HEK293 (cell line): ENCODE results near the gene TMEM208.

Experiments
- HOXD13 ChIP-seq: sonication (generic); formaldehyde crosslinking; IDR thresholded peaks from 2 replicates; pipeline ENCODE4 v1.8.0; 2022; ENCODE audit warnings: missing genetic modification reagents, borderline replicate concordance
- PRDM1 ChIP-seq: fragments of 450-650 bp; formaldehyde crosslinking; IDR thresholded peaks from 2 replicates; pipeline ENCODE4; 2016; ENCODE audit warnings: missing biosample characterization, missing genetic modification characterization
- SP3 ChIP-seq: fragments of 450-650 bp; formaldehyde crosslinking; IDR thresholded peaks from 2 replicates; pipeline ENCODE4 v1.5.1; 2016; ENCODE audit warnings: missing biosample characterization, missing genetic modification characterization
- ZBTB48 ChIP-seq: fragments of 450-650 bp; formaldehyde crosslinking; IDR thresholded peaks from 2 replicates; pipeline ENCODE4 v1.5.1; 2016; ENCODE audit warnings: missing biosample characterization, missing genetic modification characterization
- ZFHX2 ChIP-seq: fragments of 450-650 bp; formaldehyde crosslinking; conservative IDR thresholded peaks from 2 replicates; pipeline ENCODE4 v1.5.1; 2016; ENCODE audit warnings: missing biosample characterization, missing genetic modification characterization
- ZNF132 ChIP-seq: fragments of 450-650 bp; formaldehyde crosslinking; IDR thresholded peaks from 2 replicates; pipeline ENCODE4 v1.5.1; 2017; ENCODE audit warnings: missing biosample characterization, missing genetic modification characterization, borderline replicate concordance
- ZNF157 ChIP-seq: fragments of 450-650 bp; formaldehyde crosslinking; IDR thresholded peaks from 2 replicates; pipeline ENCODE4 v1.5.1; 2016; ENCODE audit warnings: missing biosample characterization, missing genetic modification characterization
- ZNF174 ChIP-seq: fragments of 450-650 bp; formaldehyde crosslinking; IDR thresholded peaks from 2 replicates; pipeline ENCODE4 v1.5.0; 2017; ENCODE audit warnings: missing biosample characterization, mild to moderate bottlenecking, missing genetic modification characterization
- ZNF211 ChIP-seq: fragments of 450-650 bp; formaldehyde crosslinking; IDR thresholded peaks from 2 replicates; pipeline ENCODE4 v1.5.1; 2016; ENCODE audit warnings: low read depth, missing biosample characterization, missing genetic modification characterization
- ZNF335 ChIP-seq: fragments of 450-650 bp; formaldehyde crosslinking; conservative IDR thresholded peaks from 2 replicates; pipeline ENCODE4 v1.5.1; 2016; ENCODE audit warnings: missing biosample characterization, missing genetic modification characterization
- ZNF423 ChIP-seq: fragments of 450-650 bp; formaldehyde crosslinking; IDR thresholded peaks from 2 replicates; pipeline ENCODE4 v1.5.1; 2016; ENCODE audit warnings: missing biosample characterization, missing genetic modification characterization
- ZNF48 ChIP-seq: fragments of 450-650 bp; formaldehyde crosslinking; IDR thresholded peaks from 2 replicates; pipeline ENCODE4 v1.5.1; 2016; ENCODE audit warnings: missing biosample characterization, missing genetic modification characterization
- ZNF510 ChIP-seq: fragments of 450-650 bp; formaldehyde crosslinking; IDR thresholded peaks from 2 replicates; pipeline ENCODE4 v1.5.1; 2018; ENCODE audit warnings: mild to moderate bottlenecking, missing genetic modification characterization, missing biosample characterization; ENCODE audit not compliant: insufficient replicate concordance
- ZNF558 ChIP-seq: fragments of 450-650 bp; formaldehyde crosslinking; IDR thresholded peaks from 2 replicates; pipeline ENCODE4 v1.5.1; 2016; ENCODE audit warnings: missing biosample characterization, missing genetic modification characterization
- ZNF629 ChIP-seq: fragments of 450-650 bp; formaldehyde crosslinking; IDR thresholded peaks from 2 replicates; pipeline ENCODE4 v1.5.1; 2017; ENCODE audit warnings: missing biosample characterization, missing genetic modification characterization
- ZNF664 ChIP-seq: fragments of 450-650 bp; formaldehyde crosslinking; IDR thresholded peaks from 2 replicates; pipeline ENCODE4 v1.5.1; 2016; ENCODE audit warnings: missing biosample characterization, missing genetic modification characterization
- TF ChIP-seq, protein P1 (sequence below): fragments of 450-650 bp; formaldehyde crosslinking; IDR thresholded peaks from 2 replicates; pipeline ENCODE4 v1.5.1; 2016; ENCODE audit warnings: missing biosample characterization, missing genetic modification characterization
- TF ChIP-seq, protein P2 (sequence below): fragments of 450-650 bp; formaldehyde crosslinking; IDR thresholded peaks from 2 replicates; pipeline ENCODE4 v1.5.0; 2017; ENCODE audit warnings: missing biosample characterization, missing genetic modification characterization, borderline replicate concordance
- TF ChIP-seq, protein P3 (sequence below): fragments of 450-650 bp; formaldehyde crosslinking; IDR thresholded peaks from 2 replicates; pipeline ENCODE4 v1.5.1; 2016; ENCODE audit warnings: missing biosample characterization, missing genetic modification characterization
- TF ChIP-seq, protein P4 (sequence below): fragments of 450-650 bp; formaldehyde crosslinking; conservative IDR thresholded peaks from 2 replicates; pipeline ENCODE4 v1.5.1; 2016; ENCODE audit warnings: low read depth, missing biosample characterization, missing genetic modification characterization
- TF ChIP-seq, protein P5 (sequence below): fragments of 450-650 bp; formaldehyde crosslinking; IDR thresholded peaks from 2 replicates; pipeline ENCODE4 v1.5.1; 2016; ENCODE audit warnings: missing biosample characterization, missing genetic modification characterization
- TF ChIP-seq, protein P6 (sequence below): fragments of 450-650 bp; formaldehyde crosslinking; IDR thresholded peaks from 2 replicates; pipeline ENCODE4 v1.5.1; 2017; ENCODE audit warnings: missing biosample characterization, missing genetic modification characterization

Gene TMEM208

DNA sequence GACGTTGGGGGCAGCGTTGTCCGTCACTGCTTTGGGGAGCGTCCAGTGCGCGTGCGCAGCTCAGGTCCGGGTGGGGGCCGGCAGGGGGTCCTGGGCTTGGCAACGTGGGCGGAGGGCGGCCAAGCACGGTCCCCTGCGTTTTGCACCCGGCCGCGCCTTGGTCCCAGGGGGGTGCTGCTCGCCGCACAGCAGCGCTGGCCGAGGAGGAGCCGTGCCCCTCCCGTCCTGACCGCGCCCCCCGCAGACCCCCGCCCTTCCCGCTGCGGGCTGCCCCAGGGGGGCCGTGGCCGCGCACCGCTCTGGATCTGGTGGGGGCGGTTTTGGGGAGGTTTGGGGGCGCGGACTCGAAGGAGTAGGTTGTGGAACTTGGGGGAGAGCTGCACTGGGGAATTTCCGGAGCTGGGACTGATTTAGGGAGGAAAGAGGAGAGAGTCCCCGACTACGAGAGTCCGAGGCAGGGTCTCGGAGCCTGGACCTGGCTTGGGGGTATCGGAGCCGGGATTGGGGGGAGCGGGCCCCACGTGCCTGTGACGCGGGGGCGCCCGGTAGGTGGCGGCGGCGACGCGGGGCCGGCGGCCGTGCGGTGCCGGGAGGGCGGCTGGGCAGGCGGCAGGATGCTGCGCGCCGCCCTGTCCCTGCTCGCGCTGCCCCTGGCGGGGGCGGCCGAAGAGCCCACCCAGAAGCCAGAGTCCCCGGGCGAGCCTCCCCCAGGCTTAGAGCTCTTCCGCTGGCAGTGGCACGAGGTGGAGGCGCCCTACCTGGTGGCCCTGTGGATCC lies 21.7 kb downstream of the TMEM208 start, which contains the start of gene SLC9A5 (continued):
- TF ChIP-seq, protein P1, sequence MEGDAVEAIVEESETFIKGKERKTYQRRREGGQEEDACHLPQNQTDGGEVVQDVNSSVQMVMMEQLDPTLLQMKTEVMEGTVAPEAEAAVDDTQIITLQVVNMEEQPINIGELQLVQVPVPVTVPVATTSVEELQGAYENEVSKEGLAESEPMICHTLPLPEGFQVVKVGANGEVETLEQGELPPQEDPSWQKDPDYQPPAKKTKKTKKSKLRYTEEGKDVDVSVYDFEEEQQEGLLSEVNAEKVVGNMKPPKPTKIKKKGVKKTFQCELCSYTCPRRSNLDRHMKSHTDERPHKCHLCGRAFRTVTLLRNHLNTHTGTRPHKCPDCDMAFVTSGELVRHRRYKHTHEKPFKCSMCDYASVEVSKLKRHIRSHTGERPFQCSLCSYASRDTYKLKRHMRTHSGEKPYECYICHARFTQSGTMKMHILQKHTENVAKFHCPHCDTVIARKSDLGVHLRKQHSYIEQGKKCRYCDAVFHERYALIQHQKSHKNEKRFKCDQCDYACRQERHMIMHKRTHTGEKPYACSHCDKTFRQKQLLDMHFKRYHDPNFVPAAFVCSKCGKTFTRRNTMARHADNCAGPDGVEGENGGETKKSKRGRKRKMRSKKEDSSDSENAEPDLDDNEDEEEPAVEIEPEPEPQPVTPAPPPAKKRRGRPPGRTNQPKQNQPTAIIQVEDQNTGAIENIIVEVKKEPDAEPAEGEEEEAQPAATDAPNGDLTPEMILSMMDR: peak; percentile 53
- TF ChIP-seq ZNF510 (tag by site-specific recombination) (no peak), ZFHX2 (peak; percentile 63), ZNF48 (tag by site-specific recombination) (no peak), ZNF132 (tag by site-specific recombination) (no peak), ZNF335 (tag by site-specific recombination) (peak; percentile 28; the same call in 1 of the 2 replicates), ZBTB48 (peak; percentile 26; the same call in 1 of the 2 replicates), PRDM1 (tag by site-specific recombination) (no peak), ZNF664 (no peak), ZNF211 (no peak), HOXD13 (CRISPR knock-in tag) (no peak), ZNF629 (tag by site-specific recombination) (0 out of 2 replicates have a peak, but pooled peaks have one; percentile 11), SP3 (tag by site-specific recombination) (peak; percentile 22; the same call in 1 of the 2 replicates), ZNF174 (tag by site-specific recombination) (no peak), ZNF558 (tag by site-specific recombination) (no peak), ZNF157 (no peak), ZNF423 (tag by site-specific recombination) (peak; percentile 73)
- TF ChIP-seq, protein P2, sequence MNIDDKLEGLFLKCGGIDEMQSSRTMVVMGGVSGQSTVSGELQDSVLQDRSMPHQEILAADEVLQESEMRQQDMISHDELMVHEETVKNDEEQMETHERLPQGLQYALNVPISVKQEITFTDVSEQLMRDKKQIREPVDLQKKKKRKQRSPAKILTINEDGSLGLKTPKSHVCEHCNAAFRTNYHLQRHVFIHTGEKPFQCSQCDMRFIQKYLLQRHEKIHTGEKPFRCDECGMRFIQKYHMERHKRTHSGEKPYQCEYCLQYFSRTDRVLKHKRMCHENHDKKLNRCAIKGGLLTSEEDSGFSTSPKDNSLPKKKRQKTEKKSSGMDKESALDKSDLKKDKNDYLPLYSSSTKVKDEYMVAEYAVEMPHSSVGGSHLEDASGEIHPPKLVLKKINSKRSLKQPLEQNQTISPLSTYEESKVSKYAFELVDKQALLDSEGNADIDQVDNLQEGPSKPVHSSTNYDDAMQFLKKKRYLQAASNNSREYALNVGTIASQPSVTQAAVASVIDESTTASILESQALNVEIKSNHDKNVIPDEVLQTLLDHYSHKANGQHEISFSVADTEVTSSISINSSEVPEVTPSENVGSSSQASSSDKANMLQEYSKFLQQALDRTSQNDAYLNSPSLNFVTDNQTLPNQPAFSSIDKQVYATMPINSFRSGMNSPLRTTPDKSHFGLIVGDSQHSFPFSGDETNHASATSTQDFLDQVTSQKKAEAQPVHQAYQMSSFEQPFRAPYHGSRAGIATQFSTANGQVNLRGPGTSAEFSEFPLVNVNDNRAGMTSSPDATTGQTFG: no peak
- TF ChIP-seq, protein P3, sequence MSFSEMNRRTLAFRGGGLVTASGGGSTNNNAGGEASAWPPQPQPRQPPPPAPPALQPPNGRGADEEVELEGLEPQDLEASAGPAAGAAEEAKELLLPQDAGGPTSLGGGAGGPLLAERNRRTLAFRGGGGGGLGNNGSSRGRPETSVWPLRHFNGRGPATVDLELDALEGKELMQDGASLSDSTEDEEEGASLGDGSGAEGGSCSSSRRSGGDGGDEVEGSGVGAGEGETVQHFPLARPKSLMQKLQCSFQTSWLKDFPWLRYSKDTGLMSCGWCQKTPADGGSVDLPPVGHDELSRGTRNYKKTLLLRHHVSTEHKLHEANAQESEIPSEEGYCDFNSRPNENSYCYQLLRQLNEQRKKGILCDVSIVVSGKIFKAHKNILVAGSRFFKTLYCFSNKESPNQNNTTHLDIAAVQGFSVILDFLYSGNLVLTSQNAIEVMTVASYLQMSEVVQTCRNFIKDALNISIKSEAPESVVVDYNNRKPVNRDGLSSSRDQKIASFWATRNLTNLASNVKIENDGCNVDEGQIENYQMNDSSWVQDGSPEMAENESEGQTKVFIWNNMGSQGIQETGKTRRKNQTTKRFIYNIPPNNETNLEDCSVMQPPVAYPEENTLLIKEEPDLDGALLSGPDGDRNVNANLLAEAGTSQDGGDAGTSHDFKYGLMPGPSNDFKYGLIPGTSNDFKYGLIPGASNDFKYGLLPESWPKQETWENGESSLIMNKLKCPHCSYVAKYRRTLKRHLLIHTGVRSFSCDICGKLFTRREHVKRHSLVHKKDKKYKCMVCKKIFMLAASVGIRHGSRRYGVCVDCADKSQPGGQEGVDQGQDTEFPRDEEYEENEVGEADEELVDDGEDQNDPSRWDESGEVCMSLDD (tag by site-specific recombination): peak; percentile 62
- TF ChIP-seq, protein P4, sequence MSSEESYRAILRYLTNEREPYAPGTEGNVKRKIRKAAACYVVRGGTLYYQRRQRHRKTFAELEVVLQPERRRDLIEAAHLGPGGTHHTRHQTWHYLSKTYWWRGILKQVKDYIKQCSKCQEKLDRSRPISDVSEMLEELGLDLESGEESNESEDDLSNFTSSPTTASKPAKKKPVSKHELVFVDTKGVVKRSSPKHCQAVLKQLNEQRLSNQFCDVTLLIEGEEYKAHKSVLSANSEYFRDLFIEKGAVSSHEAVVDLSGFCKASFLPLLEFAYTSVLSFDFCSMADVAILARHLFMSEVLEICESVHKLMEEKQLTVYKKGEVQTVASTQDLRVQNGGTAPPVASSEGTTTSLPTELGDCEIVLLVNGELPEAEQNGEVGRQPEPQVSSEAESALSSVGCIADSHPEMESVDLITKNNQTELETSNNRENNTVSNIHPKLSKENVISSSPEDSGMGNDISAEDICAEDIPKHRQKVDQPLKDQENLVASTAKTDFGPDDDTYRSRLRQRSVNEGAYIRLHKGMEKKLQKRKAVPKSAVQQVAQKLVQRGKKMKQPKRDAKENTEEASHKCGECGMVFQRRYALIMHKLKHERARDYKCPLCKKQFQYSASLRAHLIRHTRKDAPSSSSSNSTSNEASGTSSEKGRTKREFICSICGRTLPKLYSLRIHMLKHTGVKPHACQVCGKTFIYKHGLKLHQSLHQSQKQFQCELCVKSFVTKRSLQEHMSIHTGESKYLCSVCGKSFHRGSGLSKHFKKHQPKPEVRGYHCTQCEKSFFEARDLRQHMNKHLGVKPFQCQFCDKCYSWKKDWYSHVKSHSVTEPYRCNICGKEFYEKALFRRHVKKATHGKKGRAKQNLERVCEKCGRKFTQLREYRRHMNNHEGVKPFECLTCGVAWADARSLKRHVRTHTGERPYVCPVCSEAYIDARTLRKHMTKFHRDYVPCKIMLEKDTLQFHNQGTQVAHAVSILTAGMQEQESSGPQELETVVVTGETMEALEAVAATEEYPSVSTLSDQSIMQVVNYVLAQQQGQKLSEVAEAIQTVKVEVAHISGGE (tag by site-specific recombination): no peak
- TF ChIP-seq, protein P5, sequence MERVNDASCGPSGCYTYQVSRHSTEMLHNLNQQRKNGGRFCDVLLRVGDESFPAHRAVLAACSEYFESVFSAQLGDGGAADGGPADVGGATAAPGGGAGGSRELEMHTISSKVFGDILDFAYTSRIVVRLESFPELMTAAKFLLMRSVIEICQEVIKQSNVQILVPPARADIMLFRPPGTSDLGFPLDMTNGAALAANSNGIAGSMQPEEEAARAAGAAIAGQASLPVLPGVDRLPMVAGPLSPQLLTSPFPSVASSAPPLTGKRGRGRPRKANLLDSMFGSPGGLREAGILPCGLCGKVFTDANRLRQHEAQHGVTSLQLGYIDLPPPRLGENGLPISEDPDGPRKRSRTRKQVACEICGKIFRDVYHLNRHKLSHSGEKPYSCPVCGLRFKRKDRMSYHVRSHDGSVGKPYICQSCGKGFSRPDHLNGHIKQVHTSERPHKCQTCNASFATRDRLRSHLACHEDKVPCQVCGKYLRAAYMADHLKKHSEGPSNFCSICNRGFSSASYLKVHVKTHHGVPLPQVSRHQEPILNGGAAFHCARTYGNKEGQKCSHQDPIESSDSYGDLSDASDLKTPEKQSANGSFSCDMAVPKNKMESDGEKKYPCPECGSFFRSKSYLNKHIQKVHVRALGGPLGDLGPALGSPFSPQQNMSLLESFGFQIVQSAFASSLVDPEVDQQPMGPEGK (tag by site-specific recombination): peak; percentile 93
- TF ChIP-seq, protein P6, sequence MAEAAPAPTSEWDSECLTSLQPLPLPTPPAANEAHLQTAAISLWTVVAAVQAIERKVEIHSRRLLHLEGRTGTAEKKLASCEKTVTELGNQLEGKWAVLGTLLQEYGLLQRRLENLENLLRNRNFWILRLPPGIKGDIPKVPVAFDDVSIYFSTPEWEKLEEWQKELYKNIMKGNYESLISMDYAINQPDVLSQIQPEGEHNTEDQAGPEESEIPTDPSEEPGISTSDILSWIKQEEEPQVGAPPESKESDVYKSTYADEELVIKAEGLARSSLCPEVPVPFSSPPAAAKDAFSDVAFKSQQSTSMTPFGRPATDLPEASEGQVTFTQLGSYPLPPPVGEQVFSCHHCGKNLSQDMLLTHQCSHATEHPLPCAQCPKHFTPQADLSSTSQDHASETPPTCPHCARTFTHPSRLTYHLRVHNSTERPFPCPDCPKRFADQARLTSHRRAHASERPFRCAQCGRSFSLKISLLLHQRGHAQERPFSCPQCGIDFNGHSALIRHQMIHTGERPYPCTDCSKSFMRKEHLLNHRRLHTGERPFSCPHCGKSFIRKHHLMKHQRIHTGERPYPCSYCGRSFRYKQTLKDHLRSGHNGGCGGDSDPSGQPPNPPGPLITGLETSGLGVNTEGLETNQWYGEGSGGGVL: peak; percentile 76
